Measurements from ENCODE around the gene FCHO2. TPM values are rescaled to one million over a fixed set of nuclear protein-coding genes. Genes with fewer than 3 reads are reported as not detected.
A peak's percentile ranks its signal among the peaks of the same experiment; 100 is the strongest.

Gene FCHO2
- total RNA-seq, 2 donors from 2014 or later, result 5.9 to 18.2 TPM

DNA sequence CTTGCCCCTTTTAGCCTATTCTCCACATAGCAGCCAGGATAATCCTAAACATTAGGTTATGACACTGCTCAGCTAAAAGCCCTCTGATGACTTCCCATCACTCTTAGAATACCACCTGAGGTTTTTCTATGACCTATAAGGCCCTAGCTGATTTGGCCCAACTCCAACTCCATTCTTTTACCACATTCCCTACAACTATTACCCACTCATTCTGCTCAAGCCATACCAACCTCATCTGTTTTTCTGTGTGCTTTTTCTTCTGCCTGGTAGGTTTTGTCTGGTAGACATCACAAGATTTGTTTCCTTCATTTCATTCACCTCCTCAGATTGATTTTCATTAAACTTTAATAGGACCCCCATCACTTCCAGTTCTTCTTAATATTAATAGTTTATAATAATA lies 12.5 kb upstream of the FCHO2 start:
- DNase-seq (no peak), ATAC-seq (no peak)
- H3K9me3 ChIP-seq, result no peaks in the 10 kb centered on the region
- no peak for TF ChIP-seq POLR2A (IDR thresholded peaks at IDR 0.05)
- TF ChIP-seq, protein P1, sequence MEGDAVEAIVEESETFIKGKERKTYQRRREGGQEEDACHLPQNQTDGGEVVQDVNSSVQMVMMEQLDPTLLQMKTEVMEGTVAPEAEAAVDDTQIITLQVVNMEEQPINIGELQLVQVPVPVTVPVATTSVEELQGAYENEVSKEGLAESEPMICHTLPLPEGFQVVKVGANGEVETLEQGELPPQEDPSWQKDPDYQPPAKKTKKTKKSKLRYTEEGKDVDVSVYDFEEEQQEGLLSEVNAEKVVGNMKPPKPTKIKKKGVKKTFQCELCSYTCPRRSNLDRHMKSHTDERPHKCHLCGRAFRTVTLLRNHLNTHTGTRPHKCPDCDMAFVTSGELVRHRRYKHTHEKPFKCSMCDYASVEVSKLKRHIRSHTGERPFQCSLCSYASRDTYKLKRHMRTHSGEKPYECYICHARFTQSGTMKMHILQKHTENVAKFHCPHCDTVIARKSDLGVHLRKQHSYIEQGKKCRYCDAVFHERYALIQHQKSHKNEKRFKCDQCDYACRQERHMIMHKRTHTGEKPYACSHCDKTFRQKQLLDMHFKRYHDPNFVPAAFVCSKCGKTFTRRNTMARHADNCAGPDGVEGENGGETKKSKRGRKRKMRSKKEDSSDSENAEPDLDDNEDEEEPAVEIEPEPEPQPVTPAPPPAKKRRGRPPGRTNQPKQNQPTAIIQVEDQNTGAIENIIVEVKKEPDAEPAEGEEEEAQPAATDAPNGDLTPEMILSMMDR (IDR thresholded peaks at IDR 0.05), result no peak
- no peak overlapping the region for H3K27ac ChIP-seq
- H3K36me3 ChIP-seq (replicated peaks in 1 of 2; ENCODE audit: insufficient read depth in 1 of 2, low read depth in 2 of 2), result no peaks in the 10 kb centered on the region
- H3K4me3 ChIP-seq, result no peak overlapping the region
- intact Hi-C loops (cut with DNase I), result no loop called here
- H3K27me3 ChIP-seq, result no peaks in the 10 kb centered on the region
- H3K4me1 ChIP-seq, result peaks cover 6% of the 10 kb centered on the region

DNA sequence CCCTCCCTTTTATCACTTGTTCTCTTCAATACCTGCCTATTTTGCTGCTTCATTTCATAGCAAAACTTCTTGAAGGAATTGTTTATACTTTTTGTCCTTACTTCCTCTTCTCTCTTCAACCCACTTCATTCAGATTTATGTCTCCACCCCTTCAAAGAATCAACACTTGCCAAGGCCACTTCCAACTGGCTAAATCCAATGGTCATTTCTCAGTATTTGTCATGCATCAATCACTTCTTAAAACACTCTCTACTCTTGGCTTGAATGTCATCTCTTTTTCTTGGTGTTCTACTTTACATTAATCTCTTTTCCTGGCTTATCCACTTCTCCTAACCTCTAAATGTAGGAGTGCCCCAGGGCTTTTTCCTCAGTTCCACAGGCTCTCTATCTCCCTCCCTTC lies 8.3 kb upstream of the FCHO2 start:
- Histone ChIP-seq H3K4me1 (no peaks in the 10 kb centered on the region), H3K27me3 (no peaks in the 10 kb centered on the region), H3K27ac (no peak overlapping the region), H3K36me3 (replicated peaks in 1 of 2; ENCODE audit: insufficient read depth in 1 of 2, low read depth in 2 of 2) (no peaks in the 10 kb centered on the region), H3K4me3 (no peak overlapping the region), H3K9me3 (no peaks in the 10 kb centered on the region)
- DNase-seq (no peak), ATAC-seq (no peak)
- no peak for TF ChIP-seq POLR2A (IDR thresholded peaks at IDR 0.05)
- TF ChIP-seq, protein P1 (IDR thresholded peaks at IDR 0.05), result no peak
- intact Hi-C loops (cut with DNase I), result no loop called here

DNA sequence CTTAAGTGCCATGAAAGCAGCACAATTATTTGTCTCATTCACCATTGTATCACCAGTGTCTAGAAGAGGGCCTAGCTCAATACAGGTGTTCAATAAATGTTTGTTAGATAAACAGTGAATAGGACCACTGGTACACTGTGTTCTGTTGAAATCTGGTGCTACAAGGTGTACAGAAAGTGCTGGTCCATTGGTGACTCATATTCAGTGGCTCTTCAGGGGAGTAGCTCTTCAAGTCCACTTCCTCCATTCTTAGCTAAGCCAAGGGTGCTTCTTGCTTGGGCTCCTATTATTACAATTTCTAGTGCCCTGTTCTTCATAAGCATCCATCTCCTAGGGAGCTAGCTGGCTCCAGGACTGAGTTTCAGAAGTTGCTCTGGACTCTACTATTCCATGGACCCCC lies 6.4 kb upstream of the FCHO2 start:
- no peaks in the 10 kb centered on the region for H3K4me1 ChIP-seq
- TF ChIP-seq, protein P1 (IDR thresholded peaks at IDR 0.05), result no peak
- no peak for ATAC-seq
- no peaks in the 10 kb centered on the region for H3K9me3 ChIP-seq
- intact Hi-C loops (cut with DNase I), result no loop called here
- no peaks in the 10 kb centered on the region for H3K27me3 ChIP-seq
- H3K4me3 ChIP-seq, result no peak overlapping the region
- DNase-seq, result no peak
- no peak overlapping the region for H3K27ac ChIP-seq
- no peaks in the 10 kb centered on the region for H3K36me3 ChIP-seq (replicated peaks in 1 of 2; ENCODE audit: insufficient read depth in 1 of 2, low read depth in 2 of 2)

DNA sequence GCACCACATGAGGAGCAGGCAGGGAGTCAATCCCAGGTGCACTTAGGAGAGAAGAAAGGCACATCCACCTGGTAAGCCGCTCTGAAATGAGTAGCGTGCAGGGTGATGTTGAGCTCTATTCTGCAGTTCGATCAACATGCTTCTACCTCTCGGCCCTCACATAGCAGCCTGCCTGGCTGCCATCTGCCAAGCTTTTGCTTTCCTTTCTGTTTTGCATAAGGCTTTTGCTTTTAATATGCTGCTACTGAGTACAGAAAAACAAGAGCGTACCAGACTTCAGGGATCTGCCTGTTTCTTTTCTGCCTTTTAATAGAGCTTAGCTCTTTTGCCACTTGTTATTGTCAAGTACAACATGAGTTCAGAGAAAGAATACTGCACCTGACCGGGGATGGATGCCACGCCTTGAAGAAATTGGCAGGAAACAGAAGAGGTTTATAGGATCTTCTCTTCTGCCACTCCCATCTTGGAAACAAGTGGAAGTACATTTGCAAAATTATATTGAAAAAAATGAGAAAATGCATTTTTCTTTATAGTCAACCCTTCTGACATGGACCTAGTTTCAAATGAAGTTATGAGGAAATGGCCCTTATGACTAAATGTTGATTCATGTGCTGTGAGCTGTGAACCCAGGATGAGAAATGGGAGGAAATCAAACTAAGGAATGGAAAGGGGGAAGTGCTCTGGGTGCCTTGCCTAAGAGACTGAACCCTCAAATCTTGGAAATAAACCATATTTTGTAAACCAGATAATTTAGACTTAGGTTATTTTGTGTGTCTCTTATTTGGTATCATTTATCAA lies 4.0 kb upstream of the FCHO2 start:
- Histone ChIP-seq H3K27me3 (no peaks in the 10 kb centered on the region), H3K9me3 (no peaks in the 10 kb centered on the region), H3K4me3 (no peak overlapping the region), H3K4me1 (peaks cover 6% of the 10 kb centered on the region), H3K36me3 (replicated peaks in 1 of 2; ENCODE audit: insufficient read depth in 1 of 2, low read depth in 2 of 2) (no peaks in the 10 kb centered on the region), H3K27ac (peak overlapping the region in 1 of 4 donors; percentile 49)
- peak in 1 of 4 donors; percentile 23 for DNase-seq
- intact Hi-C loops (cut with DNase I), result no loop called here
- 86 to 93% methylated on average over 7 of the region's 7 CpGs for WGBS, 2 donors
- no peak for ATAC-seq
- TF ChIP-seq, protein P1 (IDR thresholded peaks at IDR 0.05), result no peak
- TF ChIP-seq POLR2A (IDR thresholded peaks at IDR 0.05), result no peak

DNA sequence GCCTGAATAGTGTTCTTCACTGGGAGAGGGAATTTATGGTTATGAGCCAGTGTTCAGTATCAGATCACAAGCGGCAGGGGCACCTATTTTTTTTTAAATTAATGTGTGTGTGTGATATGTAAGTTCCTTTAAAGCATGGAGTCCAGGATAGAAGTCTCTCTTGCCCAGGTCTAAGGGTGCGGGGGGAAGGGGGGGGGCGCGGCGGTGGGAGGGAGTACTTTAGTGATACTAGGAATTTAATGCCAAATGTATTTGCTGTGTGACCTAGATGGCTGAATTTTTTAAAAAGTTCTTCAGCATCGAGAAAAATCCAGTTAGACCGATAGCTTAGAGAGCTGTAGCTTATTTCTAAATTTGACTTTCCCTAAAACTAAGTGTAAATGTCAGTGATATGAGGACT lies 1.5 kb upstream of the FCHO2 start:
- intact Hi-C loops (cut with DNase I), result no loop called here
- Histone ChIP-seq H3K27me3 (no peaks in the 10 kb centered on the region), H3K9me3 (no peaks in the 10 kb centered on the region), H3K4me3 (no peak overlapping the region), H3K36me3 (replicated peaks in 1 of 2; ENCODE audit: insufficient read depth in 1 of 2, low read depth in 2 of 2) (no peaks in the 10 kb centered on the region), H3K27ac (peak overlapping the region in 3 of 4 donors; percentile 90 to 95 (median 94)), H3K4me1 (peaks cover 15% of the 10 kb centered on the region)
- 67 to 86% methylated on average over 7 of the region's 7 CpGs for WGBS, 2 donors
- no peak for TF ChIP-seq POLR2A (IDR thresholded peaks at IDR 0.05)
- TF ChIP-seq, protein P1 (IDR thresholded peaks at IDR 0.05), result no peak
- DNase-seq (no peak), ATAC-seq (no peak)

Data from body of pancreas (tissue), 4 donors.